Kidney (tissue), 14 donors: Measurements from ENCODE around the gene SLC30A4. TPM values are rescaled to one million over a fixed set of nuclear protein-coding genes. Genes with fewer than 3 reads are reported as not detected.
"Not testable (repeated sequence)": the region's sequence is repeated elsewhere in the genome, so short reads cannot be mapped to it uniquely, and the experiment has no call there.

Source experiments
- DNase-seq, 5 donors: peaks; one replicate each; pipeline ENCODE4 v3.0.0-alpha.2; 2013 to 2020
- FAIRE-seq: peaks from 2 replicates; lab custom pipeline; 2012; peaks lifted over from hg19 to GRCh38; lab: Jason Lieb, UNC
- H3K27ac ChIP-seq, 2 donors: one replicate each; pipeline ENCODE4 v1.7.0; 2013; ENCODE audit warnings: low read depth in 2 of 2, low read length in 2 of 2, inconsistent platforms in 1 of 2
- H3K27me3 ChIP-seq: one replicate; pipeline ENCODE4 v1.7.1; 2013; ENCODE audit warnings: low read length, inconsistent platforms; ENCODE audit not compliant: control insufficient read depth, insufficient read depth
- H3K36me3 ChIP-seq, 3 donors: one replicate each; pipeline versions ENCODE4 v1.7.0 to v1.7.1; 2013; ENCODE audit warnings: low read length in 3 of 3, control low read depth in 1 of 3, inconsistent platforms in 1 of 3; ENCODE audit not compliant: insufficient read depth in 3 of 3, control insufficient read depth in 2 of 3
- H3K4me1 ChIP-seq, 3 donors: one replicate each; pipeline versions ENCODE4 v1.7.0 to v1.7.1; 2013; ENCODE audit warnings: low read length in 3 of 3, inconsistent platforms in 1 of 3, low read depth in 1 of 3; ENCODE audit not compliant: control insufficient read depth in 2 of 3, insufficient read depth in 2 of 3
- H3K4me3 ChIP-seq, 3 donors: one replicate each; pipeline versions ENCODE4 v1.7.0 to v1.8.1; 2013; ENCODE audit warnings: low read length in 3 of 3, control low read depth in 1 of 3, inconsistent platforms in 1 of 3
- H3K9ac ChIP-seq, 3 donors: one replicate each; pipeline versions ENCODE4 v1.7.0 to v1.7.1; 2013; ENCODE audit warnings: low read length in 3 of 3, control low read depth in 1 of 3, inconsistent platforms in 1 of 3
- H3K9me3 ChIP-seq, 3 donors: one replicate each; pipeline versions ENCODE4 v1.7.0 to v1.7.1; 2013; ENCODE audit warnings: low read length in 3 of 3, control low read depth in 1 of 3, inconsistent platforms in 1 of 3; ENCODE audit not compliant: control insufficient read depth in 2 of 3, insufficient read depth in 1 of 3
- CTCF ChIP-seq: IDR thresholded peaks from 3 replicates; pipeline ENCODE4 v1.5.1; 2012; ENCODE audit warnings: mild to moderate bottlenecking, moderate library complexity, borderline replicate concordance; ENCODE audit not compliant: insufficient read depth; ENCODE audit errors: extremely low read depth
- intact Hi-C: fragments of 100-400 bp; cut with DNase I; formaldehyde crosslinking; loops from one replicate; pipeline ENCODE4 v1.11.1; 2022
- polyA plus RNA-seq: library from polyadenylated mRNA; stranded (reverse); fragments of 350-450 nt; fragmentation: Illumina TruSeq; extraction: RNeasy Lipid Tissue Mini Kit (QIAGEN cat#74804); gene quantifications from one replicate; pipeline ENCODE4 v1.2.3, GENCODE V29; 2014; ENCODE audit warnings: low read depth, low replicate concordance; ENCODE audit not compliant: insufficient read depth
- total RNA-seq: library from RNA; stranded (reverse); fragmentation: NEBNext Ultra II Directional; extraction: Animal tissue kit (Norgen Biotek cat#: 25700); gene quantifications from one replicate; pipeline ENCODE4 v1.2.1, GENCODE V29; 2021
- donor health status: control.
- donor health status: control.
- donor health status: control.
- donor health status: control.
- donor health status: control.
- donor health status: DM: yes; HTN: yes; CAD: no.
- donor health status: Normal renal cell carcinoma (clear cell type).

Gene SLC30A4
- total and polyA plus RNA-seq, 2 donors from 2014 or later, result 3.1 to 7.4 TPM

- no peaks in the 10 kb centered on the region for H3K9me3 ChIP-seq
- no peak for FAIRE-seq
- TF ChIP-seq CTCF, result no peak
- H3K36me3 ChIP-seq, result no peaks in the 10 kb centered on the region
- DNase-seq, result no peak
- no peak overlapping the region for H3K4me3 ChIP-seq
- no peak overlapping the region for H3K27ac ChIP-seq
- H3K4me1 ChIP-seq, result no peaks in the 10 kb centered on the region
- intact Hi-C loops, result no loop called here
- H3K9ac ChIP-seq, result no peak overlapping the region
- no peaks in the 10 kb centered on the region for H3K27me3 ChIP-seq
Measured at GRCh38 chr15:45539680-45540079, 17.1 kb upstream of the SLC30A4 start.

- TF ChIP-seq CTCF, result no peak
- intact Hi-C loops, result no loop called here
- Histone ChIP-seq H3K36me3 (no peaks in the 10 kb centered on the region), H3K27ac (no peak overlapping the region), H3K4me1 (no peaks in the 10 kb centered on the region), H3K9ac (no peak overlapping the region), H3K9me3 (no peaks in the 10 kb centered on the region), H3K27me3 (no peaks in the 10 kb centered on the region), H3K4me3 (no peak overlapping the region)
- no peak for DNase-seq
- no peak for FAIRE-seq
Measured at GRCh38 chr15:45536934-45537333, 14.4 kb upstream of the SLC30A4 start.

GRCh38 chr15:45535486-45536042 lies 13.0 kb upstream of the SLC30A4 start:
- TF ChIP-seq CTCF, result no peak
- no peak for FAIRE-seq
- H3K9ac ChIP-seq, result no peak overlapping the region

GRCh38 chr15:45534821-45535220 lies 12.3 kb upstream of the SLC30A4 start:
- H3K27ac ChIP-seq, result no peak overlapping the region
- DNase-seq (no peak), FAIRE-seq (no peak)
- no peak overlapping the region for H3K4me3 ChIP-seq
- no peak overlapping the region for H3K9ac ChIP-seq
- H3K4me1 ChIP-seq, result no peaks in the 10 kb centered on the region
- TF ChIP-seq CTCF, result no peak
- H3K36me3 ChIP-seq, result no peaks in the 10 kb centered on the region
- H3K9me3 ChIP-seq, result no peaks in the 10 kb centered on the region
- intact Hi-C loops, result no loop called here
- H3K27me3 ChIP-seq, result no peaks in the 10 kb centered on the region

More at GRCh38 chr15:45535486-45536042, 13.0 kb upstream of the SLC30A4 start:
- Histone ChIP-seq H3K27me3 (no peaks in the 10 kb centered on the region), H3K4me1 (no peaks in the 10 kb centered on the region), H3K36me3 (no peaks in the 10 kb centered on the region), H3K27ac (no peak overlapping the region), H3K4me3 (no peak overlapping the region), H3K9me3 (no peaks in the 10 kb centered on the region)
- intact Hi-C loops, result no loop called here
- peak in 1 of 5 donors; percentile 13 for DNase-seq

- FAIRE-seq, H3K27me3 ChIP-seq, H3K27ac ChIP-seq, H3K4me3 ChIP-seq, H3K4me1 ChIP-seq, intact Hi-C loops, DNase-seq, H3K36me3 ChIP-seq, H3K9me3 ChIP-seq, H3K9ac ChIP-seq: not testable (repeated sequence)
Measured at GRCh38 chr15:45532892-45533291, 10.3 kb upstream of the SLC30A4 start.
